A549 (cell line): ENCODE results near the gene BMX.

Source experiments
- EP300 ChIP-seq, 2 experiments: fragments of >200 bp; sonication (Bioruptor Twin); formaldehyde crosslinking; IDR thresholded peaks; 2 replicates in 1 of 2; 3 replicates in 1 of 2; pipeline ENCODE4 v1.6.1; 2016 to 2017
- NR3C1 ChIP-seq: fragments of >200 bp; sonication (Bioruptor Twin); formaldehyde crosslinking; IDR thresholded peaks from 3 replicates; pipeline ENCODE4 v1.6.1; 2017

DNA sequence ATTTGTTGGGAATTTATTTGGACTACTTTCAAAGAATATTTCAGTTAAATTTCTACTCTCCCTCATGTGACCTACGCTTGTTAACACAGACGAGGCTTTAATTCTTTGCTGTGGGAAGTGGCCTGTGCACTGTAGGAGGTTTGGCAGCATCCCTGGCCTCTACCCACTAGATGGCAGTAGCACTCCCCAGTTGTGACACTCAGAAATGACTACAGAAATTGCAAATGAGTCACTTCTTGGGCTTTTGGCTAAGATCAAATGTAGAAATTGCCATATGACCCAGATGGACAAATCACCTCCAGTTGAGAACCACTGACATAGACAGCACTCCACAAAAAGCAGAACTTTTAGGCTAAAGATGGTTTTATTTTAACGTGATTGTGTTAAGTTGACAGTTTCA lies 29.6 kb upstream of the BMX start:
- TF ChIP-seq EP300 (IDR thresholded peaks at IDR 0.05), result no peak
- no peak for TF ChIP-seq NR3C1
